ENCODE data around the gene TATDN2.

- TF ChIP-seq CTCF (conservative IDR thresholded peaks at IDR 0.05; ENCODE audit: low read depth, low read length): no peak
- no peak for TF ChIP-seq EZH2phosphoT487 (IDR thresholded peaks at IDR 0.05; ENCODE audit: borderline replicate concordance, low read length)
- no peak for TF ChIP-seq EZH2 (IDR thresholded peaks at IDR 0.05; ENCODE audit: low read length, unreplicated experiment)
Observed at GRCh38 chr3:10290481-10291176, 42.4 kb downstream of the TATDN2 start.

Data from PC-3 (cell line).